GM18499 (cell line): ENCODE measurements around the gene SLC22A23.
"Not testable (repeated sequence)": the region's sequence is repeated elsewhere in the genome, so short reads cannot be mapped to it uniquely, and the experiment has no call there.

Experiments used
- ATAC-seq: cut with Tn5 transposase; IDR thresholded peaks from one replicate; pipeline ENCODE4 v1.9.1; 2021; ENCODE audit warnings: moderate number of reproducible peaks; ENCODE audit not compliant: insufficient read depth, unreplicated experiment

SLC22A23 gene

DNA sequence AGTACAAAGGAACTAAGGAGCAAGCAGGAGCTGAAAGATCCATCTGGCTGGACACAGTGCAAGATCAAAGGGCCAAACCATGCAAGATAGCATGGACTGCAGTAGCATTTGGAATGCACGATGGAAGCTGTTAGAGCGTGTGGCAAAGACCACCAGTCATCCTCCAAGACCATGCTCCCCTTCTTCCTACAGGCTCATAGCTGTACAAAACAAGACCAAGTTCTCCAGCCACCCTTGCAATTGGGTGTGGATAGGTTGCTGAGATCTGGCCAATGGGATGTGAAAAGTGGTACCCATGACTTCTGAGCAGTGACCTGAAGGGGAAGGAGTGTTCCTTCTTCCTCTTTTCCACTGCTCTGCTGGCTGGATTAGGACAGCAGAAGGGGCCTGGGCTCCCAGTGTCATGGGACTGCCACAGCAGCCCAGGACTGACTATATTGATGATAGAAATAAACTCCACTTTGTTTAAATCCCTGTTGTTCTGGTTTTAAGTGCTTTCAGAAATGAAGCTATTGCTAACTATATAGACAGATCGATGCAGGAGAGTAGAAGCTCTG is 64.9 kb downstream of the SLC22A23 start:
- no peak for ATAC-seq

DNA sequence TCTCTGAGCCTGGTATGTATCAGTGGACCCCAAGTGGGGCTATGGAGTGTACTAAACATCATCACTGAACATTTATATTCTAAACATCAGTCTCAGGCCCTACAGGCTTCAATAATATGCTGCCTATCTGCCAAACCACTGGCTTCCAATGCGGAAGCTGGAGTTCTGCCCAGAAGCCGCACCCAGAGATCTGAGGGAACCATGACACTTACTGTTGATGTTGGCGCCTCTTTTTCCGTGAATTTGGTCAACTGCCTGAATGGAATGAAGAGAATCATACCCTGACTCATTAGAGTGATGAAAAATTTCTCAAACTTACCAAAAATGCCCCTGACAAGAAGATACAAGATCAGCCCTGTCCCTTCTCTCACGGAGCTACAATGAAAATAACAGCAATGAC is 66.2 kb downstream of the SLC22A23 start:
- no peak for ATAC-seq

DNA sequence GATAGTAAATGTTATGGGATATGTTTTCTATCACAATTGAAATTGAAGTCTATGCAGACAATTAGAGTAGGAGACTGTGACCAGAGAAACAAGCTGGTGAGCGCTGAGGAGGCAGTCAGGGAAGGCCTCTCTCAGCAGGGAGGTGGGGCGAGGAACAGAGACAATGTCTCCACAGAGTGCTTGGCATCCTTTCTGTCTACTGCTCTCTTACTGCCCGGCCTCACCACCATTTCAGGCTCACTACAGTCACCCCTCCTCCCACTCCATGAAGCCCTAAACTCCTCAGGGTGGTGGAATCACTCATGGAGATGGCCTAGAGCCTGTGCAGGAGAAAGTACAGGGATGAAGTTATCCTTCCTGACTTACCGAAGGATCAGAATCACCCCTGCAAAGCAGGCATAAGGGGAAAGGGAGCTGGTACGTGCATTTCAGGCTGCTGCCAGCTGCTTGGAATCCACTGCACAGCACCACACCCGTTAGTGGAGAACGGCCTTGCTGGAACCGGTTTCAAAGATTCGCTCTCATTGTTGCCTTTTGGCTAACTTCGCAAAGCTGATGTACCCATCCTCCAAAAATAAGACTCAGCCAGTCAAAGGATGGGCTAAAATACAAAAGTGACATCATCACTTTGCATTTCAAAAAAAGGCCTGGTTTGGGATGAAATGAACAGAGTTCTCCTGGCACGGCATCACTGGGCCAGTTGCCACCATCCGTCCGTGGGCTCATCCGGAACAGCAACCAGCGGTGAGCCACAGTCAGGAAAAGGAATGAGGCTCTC is 67.3 kb downstream of the SLC22A23 start:
- ATAC-seq: no peak

DNA sequence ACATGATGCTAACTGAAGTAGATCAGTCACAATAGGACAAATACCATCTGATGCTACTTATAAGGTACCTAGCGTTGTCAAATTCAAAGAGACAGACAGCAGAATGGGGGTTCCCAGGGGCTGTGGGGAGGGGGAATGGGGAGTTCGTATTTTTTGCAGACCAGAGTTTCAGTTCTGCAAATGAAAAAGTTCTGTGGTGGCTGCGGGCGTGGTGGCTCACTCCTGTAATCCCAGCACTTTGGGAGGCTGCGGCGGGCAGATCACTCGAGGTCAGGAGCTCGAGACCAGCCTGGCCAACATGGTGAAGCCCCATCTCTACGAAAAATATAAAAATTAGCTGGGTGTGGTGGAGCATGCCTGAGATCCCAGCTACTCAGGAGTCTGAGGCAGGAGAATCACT is 68.1 kb downstream of the SLC22A23 start:
- no peak for ATAC-seq

DNA sequence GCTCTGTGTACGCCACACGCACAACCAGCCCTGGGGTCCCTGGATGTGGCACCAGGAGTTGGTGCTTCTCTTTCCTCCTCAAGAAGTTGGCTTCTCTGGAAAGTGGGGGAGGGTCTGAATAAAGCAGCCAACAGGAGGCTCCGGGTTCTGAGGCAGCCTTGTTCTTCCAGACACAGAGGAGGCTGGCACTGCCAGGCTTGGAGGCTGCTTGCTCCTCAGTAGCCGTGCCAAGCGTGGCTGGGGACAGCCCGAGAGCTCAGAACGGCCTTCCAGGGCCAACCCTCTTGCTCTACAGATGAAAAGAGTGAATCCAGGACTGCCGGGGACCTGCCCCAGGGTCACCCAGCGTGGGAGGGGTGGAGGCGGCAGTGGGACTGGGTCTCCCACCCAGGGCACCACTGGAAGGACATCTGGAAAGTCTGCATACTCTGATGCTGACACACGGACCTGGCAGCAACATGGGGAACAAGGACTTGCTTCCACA is 70.4 kb downstream of the SLC22A23 start:
- ATAC-seq: no peak

DNA sequence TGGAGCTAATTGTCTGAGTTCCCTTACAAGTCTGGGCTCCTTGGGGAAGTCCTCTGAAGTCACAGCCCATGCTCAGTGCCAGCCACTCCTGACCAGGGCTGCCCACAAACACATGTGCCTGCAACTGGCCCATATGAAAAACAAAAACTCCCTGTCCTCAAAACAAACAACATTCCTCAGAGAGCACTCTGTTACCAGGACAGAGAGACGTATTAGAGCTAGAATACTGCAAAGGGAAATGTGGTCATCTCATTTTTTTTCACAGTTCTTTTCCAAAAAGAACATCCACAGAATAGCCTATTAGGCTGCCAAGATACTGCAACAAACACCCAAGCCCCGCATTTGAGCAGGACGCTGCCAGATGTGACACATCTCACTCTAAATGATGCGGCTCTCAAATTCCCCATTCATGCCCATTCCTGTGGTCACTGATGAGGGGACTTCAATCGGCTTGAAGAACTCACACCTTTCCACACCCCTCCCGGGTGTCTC is 71.1 kb downstream of the SLC22A23 start:
- no peak for ATAC-seq

DNA sequence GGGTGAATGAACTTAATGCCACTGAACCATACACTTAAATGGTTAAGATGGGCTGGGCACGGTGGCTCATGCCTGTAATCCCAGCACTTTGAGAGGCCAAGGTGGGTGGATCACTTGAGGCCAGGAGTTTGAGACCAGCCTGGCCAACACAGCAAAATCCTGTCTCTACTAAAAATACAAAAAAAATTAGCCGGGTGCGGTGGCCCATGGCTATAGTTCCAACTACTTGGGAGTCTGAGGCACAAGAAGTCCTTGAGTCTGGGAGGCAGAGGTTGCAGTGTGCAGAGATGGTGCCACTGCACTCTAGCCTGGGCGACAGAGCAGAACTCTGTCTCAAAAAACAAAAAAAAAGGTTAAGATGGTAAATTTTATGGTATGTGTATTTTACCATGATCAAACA is 71.7 kb downstream of the SLC22A23 start:
- not testable (repeated sequence) for ATAC-seq

DNA sequence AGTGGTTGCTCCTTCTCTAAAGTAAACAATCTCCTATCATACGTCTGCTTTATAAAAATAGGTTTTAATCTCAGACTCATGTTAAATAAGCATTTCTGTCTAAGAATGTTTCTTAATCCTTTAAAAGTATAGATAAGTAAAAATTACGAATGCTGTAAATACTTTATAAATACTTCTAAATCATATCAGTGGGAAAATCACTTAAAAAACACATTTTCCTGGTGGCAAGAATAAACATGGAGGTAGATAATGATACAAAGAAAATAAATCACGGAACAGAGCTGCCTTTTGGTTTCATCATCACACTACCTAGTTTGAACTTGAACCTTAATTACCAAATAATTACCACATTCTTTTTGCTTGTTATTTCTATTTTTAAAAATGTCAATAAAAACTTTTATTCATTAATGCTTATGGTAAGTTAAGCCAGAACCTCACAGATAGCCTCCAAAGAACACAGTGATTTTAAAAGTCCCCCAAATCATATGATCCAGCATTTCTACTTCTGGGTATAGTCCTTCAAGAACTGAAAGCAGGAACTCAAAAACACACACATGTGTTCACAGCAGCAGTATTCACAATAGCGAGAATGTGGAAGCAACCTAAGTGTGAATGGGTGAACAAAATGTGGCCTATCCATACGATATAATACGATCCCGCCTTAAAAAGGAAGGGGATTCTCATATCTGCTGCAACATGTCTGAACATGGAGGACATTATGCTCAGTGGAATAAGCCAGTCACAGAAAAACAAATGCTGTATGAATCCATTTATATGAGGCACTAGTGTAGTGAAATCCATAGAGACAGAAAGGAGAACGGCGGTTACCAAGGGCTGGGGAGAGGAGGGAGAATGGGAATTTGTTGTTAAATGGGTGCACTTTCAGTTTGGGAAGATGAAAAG is 72.4 kb downstream of the SLC22A23 start:
- no peak for ATAC-seq

DNA sequence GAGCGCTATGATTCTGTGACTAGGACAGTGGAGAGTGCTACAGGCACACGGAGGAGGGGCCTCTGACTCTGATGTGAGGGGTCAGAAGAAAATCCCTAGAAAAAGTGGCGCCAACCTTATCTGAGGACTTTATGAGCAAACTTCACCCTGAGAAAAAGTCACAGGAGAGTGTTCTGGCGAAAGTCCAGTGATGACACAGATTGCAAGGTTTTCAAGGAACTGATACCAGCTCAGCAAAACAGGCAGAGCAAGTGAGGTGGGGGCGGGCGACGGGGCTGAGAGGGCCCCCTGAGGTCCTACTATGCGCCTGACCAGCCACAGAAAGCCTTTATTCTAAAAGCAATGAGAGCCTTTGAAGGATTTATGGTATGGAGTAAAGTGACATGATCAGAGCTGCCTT is 73.3 kb downstream of the SLC22A23 start:
- no peak for ATAC-seq

DNA sequence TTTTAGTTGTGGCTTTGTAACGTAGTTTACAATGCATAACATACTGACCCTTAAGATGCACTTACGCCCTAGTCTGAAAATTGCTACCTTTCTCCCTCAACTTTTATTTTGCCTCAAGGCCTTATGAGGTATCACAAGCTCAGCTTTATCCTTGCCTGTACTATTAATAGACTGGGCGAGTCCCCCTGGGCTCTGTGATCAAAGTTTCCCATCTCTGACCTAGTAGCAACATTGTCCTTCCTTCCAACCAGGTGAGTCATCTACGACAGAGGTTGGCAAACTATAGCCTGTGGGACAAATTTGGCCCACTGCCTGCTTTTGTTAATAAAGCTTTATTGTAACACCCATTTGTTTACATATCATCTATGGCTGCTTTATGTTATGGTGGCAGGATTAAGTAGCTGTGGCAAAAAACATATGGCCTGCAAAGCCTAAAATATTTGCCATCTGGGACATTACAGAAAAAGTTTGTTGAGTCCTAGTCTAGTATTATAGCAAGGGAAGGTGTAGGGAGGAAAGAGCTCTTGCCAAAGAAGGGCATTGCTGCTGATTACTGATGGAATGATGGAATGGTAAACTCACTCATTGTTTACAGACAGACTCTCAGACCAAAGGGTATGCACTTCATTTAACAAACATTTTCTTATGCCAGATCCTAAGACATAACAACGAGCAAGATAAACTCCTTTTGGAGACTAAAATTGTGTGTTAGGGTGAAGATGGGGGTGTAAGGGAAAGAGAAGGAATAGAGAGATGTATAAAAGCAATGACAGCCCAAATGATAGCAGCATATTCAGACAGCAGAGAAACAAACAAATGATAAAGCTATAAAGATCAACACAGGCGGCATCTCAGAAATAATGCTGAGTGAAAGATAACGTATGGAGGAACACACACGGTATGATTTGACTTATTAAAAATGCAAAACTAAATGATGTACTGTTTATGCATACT is 74.2 kb downstream of the SLC22A23 start:
- ATAC-seq: no peak

DNA sequence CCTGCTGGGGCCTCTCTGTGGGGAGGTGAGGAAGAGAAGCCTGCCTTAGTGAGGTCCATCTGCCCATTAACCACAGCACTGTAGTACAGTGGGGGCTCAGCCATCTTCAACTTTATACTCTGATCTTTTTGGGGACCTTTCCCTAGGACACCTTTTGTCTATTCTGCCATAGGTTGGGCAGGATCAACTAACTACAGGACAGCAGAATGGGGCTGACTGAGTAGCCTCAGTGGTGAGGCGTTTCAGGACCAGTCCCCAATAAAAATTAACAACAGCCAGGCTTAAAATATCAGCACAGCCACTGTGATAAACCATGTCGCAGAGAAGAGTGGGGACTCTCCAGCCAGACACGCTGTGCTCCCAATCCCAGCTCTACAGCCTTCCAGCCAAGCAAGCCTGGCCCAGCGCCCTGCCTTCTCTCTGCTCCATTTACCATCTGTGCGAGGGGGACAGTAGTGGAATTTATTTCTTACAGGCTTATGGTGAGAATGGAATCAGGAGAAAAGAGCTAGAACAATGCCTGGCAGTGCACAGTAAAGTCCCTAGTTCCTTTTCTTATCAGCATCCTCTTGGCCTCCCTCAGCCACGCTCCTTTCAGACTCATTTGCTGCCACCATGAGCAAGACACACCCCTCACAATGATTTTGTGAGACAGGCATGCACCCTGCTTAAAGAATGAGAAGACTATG is 75.5 kb downstream of the SLC22A23 start:
- no peak for ATAC-seq

DNA sequence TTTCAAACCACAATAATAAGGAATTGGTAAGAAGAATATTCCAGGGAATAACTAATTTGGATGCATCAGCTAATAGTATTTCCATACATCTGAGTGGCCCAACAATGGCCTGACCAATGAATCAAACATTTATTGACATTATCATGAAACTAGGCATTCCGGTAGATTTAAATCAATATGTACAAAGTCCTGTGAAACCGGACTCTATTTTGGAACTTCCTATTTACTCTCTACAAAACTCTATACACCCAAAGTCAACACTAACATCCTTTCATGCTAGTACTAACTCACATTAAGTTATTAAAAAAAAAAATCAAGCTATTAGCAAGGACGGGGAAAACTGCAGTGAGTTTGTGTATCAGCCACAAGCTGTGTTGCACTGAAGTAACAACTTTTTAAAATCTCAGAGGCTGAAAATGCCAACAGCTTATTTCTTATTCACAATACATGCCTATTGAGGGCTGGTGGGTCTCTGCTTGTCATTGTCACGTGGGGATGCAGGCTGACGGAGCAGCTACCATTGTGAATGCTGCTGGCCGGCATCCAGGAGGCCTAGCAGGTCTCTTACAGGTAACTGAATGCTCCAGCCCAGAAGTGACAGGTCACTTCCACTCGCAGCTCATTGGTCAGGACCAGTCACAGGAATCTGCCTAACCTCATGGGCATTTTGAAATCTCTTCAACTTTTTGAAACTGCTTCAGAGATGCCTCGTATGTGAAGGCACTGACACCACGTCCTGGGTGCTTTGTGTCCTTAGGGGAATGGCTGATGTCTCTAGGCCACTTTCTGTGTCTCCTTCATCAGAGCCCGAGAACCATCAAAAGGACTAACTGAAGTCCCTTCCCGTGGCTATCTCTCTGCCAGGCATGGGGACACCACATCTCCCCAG is 76.3 kb downstream of the SLC22A23 start:
- no peak for ATAC-seq

DNA sequence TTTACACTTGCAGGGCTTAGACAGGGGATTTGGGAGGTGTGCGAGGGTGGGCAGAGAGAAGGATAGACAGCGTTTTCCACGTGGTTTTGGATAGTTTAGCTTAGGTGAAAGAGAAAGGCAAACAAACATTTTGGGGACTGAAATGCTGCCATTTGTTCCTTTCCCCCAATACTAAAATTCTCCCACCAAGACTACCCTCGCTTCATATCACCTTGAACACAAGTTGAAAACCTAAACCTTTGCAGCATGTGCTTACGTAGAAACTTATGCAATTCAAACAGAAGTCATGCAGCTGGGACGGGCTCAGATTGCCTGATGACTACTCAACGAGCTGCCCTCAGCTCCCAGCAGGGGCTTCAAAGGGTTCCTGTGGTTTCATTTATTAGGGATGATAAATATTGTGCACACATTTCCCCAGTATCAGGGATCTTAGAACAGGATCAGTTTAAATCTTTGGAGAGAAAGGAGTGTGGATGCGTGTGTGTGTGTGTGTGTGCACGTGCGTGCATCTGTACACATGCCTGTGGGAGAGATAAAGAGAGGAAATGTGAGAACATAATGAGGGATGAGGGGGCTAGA is 77.3 kb downstream of the SLC22A23 start:
- ATAC-seq: no peak

DNA sequence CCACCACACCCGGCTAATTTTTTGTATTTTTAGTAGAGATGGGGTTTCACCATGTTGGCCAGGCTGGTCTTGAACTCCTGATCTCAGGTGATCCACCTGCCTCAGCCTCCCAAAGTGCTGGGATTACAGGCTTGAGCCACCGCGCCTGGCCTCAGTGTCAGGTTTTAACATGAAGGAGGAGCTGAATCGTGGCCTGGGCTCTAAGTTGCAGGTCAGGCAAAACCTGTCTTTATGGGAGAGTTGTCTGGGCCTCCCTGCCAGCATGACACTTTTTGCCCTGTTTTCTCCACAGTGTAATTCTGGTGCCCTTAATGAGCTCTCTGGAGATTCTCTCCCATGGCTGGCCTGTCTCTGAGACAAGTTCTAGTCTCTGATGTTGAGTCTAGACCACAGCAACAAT is 78.0 kb downstream of the SLC22A23 start:
- not testable (repeated sequence) for ATAC-seq

DNA sequence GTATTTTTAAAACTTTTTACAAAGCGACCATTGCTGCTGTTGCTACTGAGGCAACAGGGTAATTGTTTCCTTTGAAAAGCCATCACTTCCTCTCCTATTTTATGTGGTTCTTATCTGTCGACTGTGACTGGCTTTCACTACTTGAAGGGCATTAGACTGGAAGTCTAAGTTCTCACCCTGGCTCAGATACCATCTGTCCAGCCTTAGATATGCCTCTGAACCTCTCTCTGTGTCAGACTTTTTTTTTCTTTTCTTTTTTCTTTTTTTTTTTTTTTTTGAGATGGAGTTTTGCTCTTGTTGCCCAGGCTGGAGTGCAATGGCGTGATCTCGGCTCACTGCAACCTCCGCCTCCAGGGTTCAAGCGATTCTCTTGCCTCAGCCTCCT is 78.5 kb downstream of the SLC22A23 start:
- not testable (repeated sequence) for ATAC-seq

DNA sequence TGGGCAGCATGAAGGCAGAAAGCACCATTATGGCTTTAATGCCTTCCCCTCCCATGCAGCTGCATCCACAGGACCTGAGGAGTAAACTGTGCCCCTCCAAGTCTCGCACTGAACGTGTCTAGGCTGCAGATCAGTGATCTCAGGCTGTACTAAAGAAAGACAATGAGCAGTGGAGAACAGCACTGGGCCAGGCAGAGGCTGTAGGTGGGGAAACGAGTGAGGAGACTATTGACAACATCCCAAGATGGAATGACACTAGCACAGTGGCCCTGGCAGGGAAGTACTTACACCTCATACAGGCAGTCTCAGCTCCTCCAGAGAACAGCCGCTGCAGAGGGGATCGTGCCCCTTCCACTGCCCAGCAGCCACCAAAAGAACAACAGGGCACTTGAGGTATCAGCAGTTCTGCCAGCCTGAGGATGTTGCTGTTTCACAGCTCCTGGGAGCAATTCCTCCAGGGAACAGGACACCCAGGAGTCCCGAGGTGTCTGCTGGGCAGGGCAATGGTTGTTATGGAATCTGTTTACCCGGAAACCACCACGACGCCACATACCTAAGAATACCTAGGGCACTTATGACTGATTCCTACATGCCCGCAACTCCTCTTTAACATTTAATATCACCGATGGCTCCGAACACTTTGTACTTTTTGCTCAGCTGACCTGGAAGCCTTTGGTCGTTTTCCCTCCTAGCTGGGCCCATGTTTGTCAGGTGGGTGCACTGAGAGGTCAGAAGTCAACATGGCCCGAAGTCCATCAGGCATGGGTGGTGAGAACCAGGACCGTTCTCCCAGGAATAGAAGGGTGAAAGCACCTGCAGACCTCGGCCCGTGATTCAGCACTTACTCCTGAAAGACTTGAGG is 79.1 kb downstream of the SLC22A23 start:
- no peak for ATAC-seq
